Endothelial cell of umbilical vein (primary cell): ENCODE data around the gene CD37. TPM values are rescaled to one million over a fixed set of nuclear protein-coding genes. Genes with fewer than 3 reads are reported as not detected.

Experiments used
- Bru-seq: library from RNA; stranded (reverse); fragments of 400-500 nt; gene quantifications from one replicate; lab custom pipeline; 2021; lab: Mats Ljungman, UMichigan
- BruChase-seq, 2 experiments: library from RNA; stranded (reverse); fragments of 400-500 nt; gene quantifications; one replicate each; lab custom pipeline; 2021; lab: Mats Ljungman, UMichigan
- BruUV-seq: library from RNA; stranded (reverse); fragments of 400-500 nt; replicated peaks from 2 replicates; lab custom pipeline; 2021; lab: Mats Ljungman, UMichigan
- CTCF ChIA-PET: fragments of 300-600, 350-600 bp; sonication (Branson Sonifier 250); formaldehyde crosslinking; loops from one replicate; lab custom pipeline; 2021; ENCODE audit warnings: antibody characterized with exemption, inconsistent platforms; lab: Charles Lee
- POLR2A ChIA-PET: fragments of 300-600, 350-600 bp; sonication (Branson Sonifier 250); formaldehyde crosslinking; loops from one replicate; lab custom pipeline; 2021; ENCODE audit warnings: antibody characterized with exemption, inconsistent platforms; lab: Charles Lee
- DNase-seq: peaks from one replicate; pipeline ENCODE4 v3.0.0-alpha.2; 2011; ENCODE audit warnings: low read depth, low spot score
- FAIRE-seq: peaks from 2 replicates; lab custom pipeline; 2011; peaks lifted over from hg19 to GRCh38; lab: Jason Lieb, UNC
- H2AFZ ChIP-seq: 2 replicates; pipeline ENCODE4 v1.6.0; 2012; ENCODE audit warnings: low read depth, low read length, control low read depth, inconsistent platforms
- H3K27ac ChIP-seq: 2 replicates; pipeline ENCODE4 v1.5.1; 2011; ENCODE audit warnings: low read depth, mild to moderate bottlenecking, control low read depth, low read length, moderate library complexity; ENCODE audit not compliant: insufficient read depth
- H3K27me3 ChIP-seq, 2 experiments: 2 replicates each; pipeline versions ENCODE4 v1.6.0 to v1.6.1; 2011; ENCODE audit warnings: low read length in 2 of 2, mixed read lengths in 1 of 2; ENCODE audit not compliant: control insufficient read depth in 2 of 2, insufficient read depth in 2 of 2
- H3K36me3 ChIP-seq, 2 experiments: 2 replicates in 1 of 2; 3 replicates in 1 of 2; pipeline ENCODE4 v1.5.1; 2011; ENCODE audit warnings: low read length in 2 of 2, mild to moderate bottlenecking in 1 of 2, moderate library complexity in 1 of 2; ENCODE audit not compliant: control insufficient read depth in 2 of 2, insufficient read depth in 2 of 2; ENCODE audit errors: extremely low read depth in 1 of 2
- H3K4me1 ChIP-seq: 3 replicates; pipeline ENCODE4 v1.5.1; 2011; ENCODE audit warnings: mild to moderate bottlenecking, low read length; ENCODE audit not compliant: control insufficient read depth, insufficient read depth; ENCODE audit errors: extremely low read depth
- H3K4me2 ChIP-seq: 2 replicates; pipeline ENCODE4 v1.6.1; 2011; ENCODE audit warnings: low read length, control low read depth, mixed read lengths; ENCODE audit not compliant: insufficient read depth
- H3K4me3 ChIP-seq, 3 experiments: fragments of 200-600 bp in 1 of 3; sonication (generic), shearing (Covaris generic) in 1 of 3; replicated peaks in 1 of 3; 2 replicates each; pipeline ENCODE4 v1.5.1; 2011 to 2016; ENCODE audit warnings: control low read depth in 3 of 3, low read length in 3 of 3, mild to moderate bottlenecking in 2 of 3, inconsistent platforms in 1 of 3, low read depth in 1 of 3, moderate library complexity in 1 of 3; ENCODE audit not compliant: insufficient read depth in 1 of 3
- H3K79me2 ChIP-seq: 2 replicates; pipeline ENCODE4 v1.6.0; 2012; ENCODE audit warnings: low read length, inconsistent platforms; ENCODE audit not compliant: control insufficient read depth, insufficient read depth
- H3K9ac ChIP-seq: replicated peaks from 2 replicates; pipeline ENCODE3; 2011; ENCODE audit warnings: low read length, control low read depth; ENCODE audit not compliant: insufficient read depth; ENCODE audit errors: extremely low read depth
- H3K9me1 ChIP-seq: replicated peaks from 3 replicates; pipeline ENCODE4 v1.6.0; 2011; ENCODE audit warnings: mild to moderate bottlenecking, low read length; ENCODE audit not compliant: control insufficient read depth, insufficient read depth; ENCODE audit errors: extremely low read depth
- H3K9me3 ChIP-seq: replicated peaks from 2 replicates; pipeline ENCODE4 v1.5.1; 2012; ENCODE audit warnings: low read length, inconsistent platforms; ENCODE audit not compliant: control insufficient read depth, insufficient read depth
- H4K20me1 ChIP-seq: replicated peaks from 2 replicates; pipeline ENCODE3; 2011; ENCODE audit warnings: mild to moderate bottlenecking, low read length; ENCODE audit not compliant: control insufficient read depth, insufficient read depth; ENCODE audit errors: extremely low read depth
- EZH2 ChIP-seq: IDR thresholded peaks from 2 replicates; pipeline ENCODE4 v1.6.1; 2012; ENCODE audit warnings: borderline replicate concordance, low read depth, mild to moderate bottlenecking, moderate library complexity, low read length, inconsistent platforms; ENCODE audit not compliant: severe bottlenecking
- FOS ChIP-seq: IDR thresholded peaks from 2 replicates; pipeline ENCODE4 v1.6.1; 2011; ENCODE audit warnings: mild to moderate bottlenecking, low read length, moderate library complexity, borderline replicate concordance; ENCODE audit not compliant: insufficient read depth
- GATA2 ChIP-seq: IDR thresholded peaks from 2 replicates; pipeline ENCODE4 v1.7.0; 2011; ENCODE audit warnings: low read depth, mild to moderate bottlenecking, moderate library complexity, mixed read lengths, low read length; ENCODE audit not compliant: insufficient read length, insufficient read depth
- JUN ChIP-seq: IDR thresholded peaks from 2 replicates; pipeline ENCODE4 v1.6.1; 2011; ENCODE audit warnings: borderline replicate concordance, low read depth; ENCODE audit not compliant: insufficient read length, insufficient read depth
- MYC ChIP-seq: IDR thresholded peaks from one replicate; pipeline ENCODE4 v1.6.1; 2011; ENCODE audit warnings: mild to moderate bottlenecking, low read depth, low read length
- POLR2A ChIP-seq: IDR thresholded peaks from 2 replicates; pipeline ENCODE4 v1.6.1; 2012; ENCODE audit warnings: low read depth, mild to moderate bottlenecking, control low read depth, low read length
- POLR2AphosphoS5 ChIP-seq: IDR thresholded peaks from 2 replicates; pipeline ENCODE4 v1.6.1; 2012; ENCODE audit warnings: low read depth, mild to moderate bottlenecking, control low read depth, low read length, moderate library complexity; ENCODE audit not compliant: insufficient read depth
- dilution Hi-C: fragments of 300-500 bp; cut with MboI; formaldehyde crosslinking; loops from one replicate; pipeline ENCODE4 v1.15.0; 2019; ENCODE audit warnings: low sequenced_read_pairs; ENCODE audit not compliant: extremely low pct_ligation_motif_present
- intact Hi-C: fragments of 100-400 bp; cut with micrococcal nuclease; formaldehyde crosslinking; loops from one replicate; pipeline ENCODE4 v1.10.0; 2022
- long read RNA-seq: library from polyadenylated mRNA; stranded (forward); transcript quantifications from one replicate; pipeline ENCODE4 v2.0.0, GENCODE V29; 2021
- polyA minus RNA-seq, 3 experiments: library from RNA; depleted of rRNA, polyadenylated mRNA; stranded (reverse); fragments of >200 nt; gene quantifications; 1 replicate in 1 of 3; 2 replicates in 2 of 3; pipeline ENCODE4 v1.2.3, GENCODE V29; 2011
- polyA plus RNA-seq, 4 experiments: library from polyadenylated mRNA; depleted of rRNA in 3 of 4; stranded (reverse) in 3 of 4; unstranded in 1 of 4; fragments of >200 nt; gene quantifications; 2 replicates each; pipeline versions ENCODE4 v1.2.1 to v1.2.3, GENCODE V29; 2011 to 2012; ENCODE audit warnings: missing spikeins in 1 of 4
- total RNA-seq: library from RNA; stranded (reverse); gene quantifications from 2 replicates; pipeline ENCODE4 v1.2.3, GENCODE V29; 2021
- TF ChIP-seq, protein P1 (sequence below): IDR thresholded peaks from 2 replicates; pipeline ENCODE4 v1.6.1; 2011; ENCODE audit not compliant: insufficient read depth, insufficient read length
- TF ChIP-seq, protein P2 (sequence below), 2 donors: IDR thresholded peaks; 1 replicate in 1 of 2; 2 replicates in 1 of 2; pipeline ENCODE4 v1.5.1; 2011; ENCODE audit warnings: low read length in 2 of 2, mild to moderate bottlenecking in 2 of 2, moderate library complexity in 2 of 2, control low read depth in 1 of 2, inconsistent platforms in 1 of 2, low read depth in 1 of 2; ENCODE audit not compliant: insufficient read depth in 1 of 2; ENCODE audit errors: extremely low read depth in 1 of 2

The CD37 gene, protein sequence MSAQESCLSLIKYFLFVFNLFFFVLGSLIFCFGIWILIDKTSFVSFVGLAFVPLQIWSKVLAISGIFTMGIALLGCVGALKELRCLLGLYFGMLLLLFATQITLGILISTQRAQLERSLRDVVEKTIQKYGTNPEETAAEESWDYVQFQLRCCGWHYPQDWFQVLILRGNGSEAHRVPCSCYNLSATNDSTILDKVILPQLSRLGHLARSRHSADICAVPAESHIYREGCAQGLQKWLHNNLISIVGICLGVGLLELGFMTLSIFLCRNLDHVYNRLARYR
- total RNA-seq (not detected in 2 replicates), polyA plus RNA-seq (not detected in 2 replicates), polyA minus RNA-seq (0.17 TPM in 1 of 2 replicates, not detected in the other), Bru-seq, nascent RNA (not detected), BruChase-seq, experiment 1, labeled RNA remaining after a 6-hour chase (not detected), BruChase-seq, experiment 2, labeled RNA remaining after a 2-hour chase (percentile 8 among the genes with signal in this experiment)
- polyA plus RNA-seq (2011; cell fraction: cytosol; rRNA removed): not detected in 2 replicates
- polyA plus RNA-seq (2011; cell fraction: nucleus; rRNA removed): not detected in 2 replicates
- polyA plus RNA-seq (2012): 2.4 and 23.0 TPM in 2 replicates
- not detected for polyA minus RNA-seq (2011; cell fraction: cytosol; rRNA and poly(A)+ RNA removed)
- not detected in 2 replicates for polyA minus RNA-seq (2011; cell fraction: nucleus; rRNA and poly(A)+ RNA removed)
- long read RNA-seq, partial matches to known transcripts: 0 of 1 reads
- long read RNA-seq, other reads (novel, unspliced or antisense): 1 of 1 reads

DNA sequence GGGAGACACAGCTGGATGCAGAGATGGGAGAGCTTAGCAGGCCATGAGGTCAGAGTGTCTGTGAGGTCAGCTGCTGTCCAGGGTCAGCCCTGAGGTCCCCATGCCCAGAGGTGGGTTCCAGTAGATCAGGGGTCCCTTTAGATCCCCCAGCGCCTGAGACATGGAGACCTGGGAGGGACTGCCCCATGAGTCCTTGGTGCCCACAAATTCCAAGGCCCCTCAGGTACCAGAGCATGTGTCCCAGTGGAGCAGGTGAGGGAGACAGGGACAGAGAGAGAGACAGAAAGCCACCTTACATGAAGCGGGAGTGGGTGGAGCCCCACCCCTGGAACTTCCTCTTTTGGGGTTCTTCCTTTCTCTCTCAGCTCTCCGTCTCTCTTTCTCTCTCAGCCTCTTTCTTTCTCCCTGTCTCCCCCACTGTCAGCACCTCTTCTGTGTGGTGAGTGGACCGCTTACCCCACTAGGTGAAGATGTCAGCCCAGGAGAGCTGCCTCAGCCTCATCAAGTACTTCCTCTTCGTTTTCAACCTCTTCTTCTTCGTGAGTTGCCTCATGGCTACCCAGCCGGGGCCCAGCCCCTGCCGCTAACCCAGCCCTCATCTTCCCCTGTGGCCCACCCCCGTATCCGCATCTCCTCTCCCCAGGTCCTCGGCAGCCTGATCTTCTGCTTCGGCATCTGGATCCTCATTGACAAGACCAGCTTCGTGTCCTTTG, at the start of gene CD37:
Gene CD37, plus strand, starts transcription at position 336 of the 713 bp plus-strand sequence. Its CDS starts 135 bp downstream, at position 471.
- no peak within 1 kb of the TSS for H3K4me3 ChIP-seq
- H3K4me1 ChIP-seq: peaks cover 13% of the 10 kb centered on the region
- H3K27ac ChIP-seq: no peak within 1 kb of the TSS
- dilution Hi-C loops (no loop called here), intact Hi-C loops (no loop called here)
- no peaks in the 10 kb centered on the region for H3K9me3 ChIP-seq
- no peaks in the 10 kb centered on the region for H3K27me3 ChIP-seq
- BruUV-seq: no TSS peak
- H3K9me1 ChIP-seq: no peaks in the 10 kb centered on the region
- DNase-seq: no peak
- CTCF ChIA-PET: no interaction called here
- POLR2A ChIA-PET: no interaction called here
- no peak within 1 kb of the TSS for H3K4me2 ChIP-seq
- H3K79me2 ChIP-seq: no peaks in the 10 kb centered on the region
- TF ChIP-seq JUN (no peak), GATA2 (no peak), EZH2 (no peak), POLR2AphosphoS5 (no peak), MYC (no peak), POLR2A (no peak), FOS (no peak)
- TF ChIP-seq, protein P1, sequence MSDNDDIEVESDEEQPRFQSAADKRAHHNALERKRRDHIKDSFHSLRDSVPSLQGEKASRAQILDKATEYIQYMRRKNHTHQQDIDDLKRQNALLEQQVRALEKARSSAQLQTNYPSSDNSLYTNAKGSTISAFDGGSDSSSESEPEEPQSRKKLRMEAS: no peak
- TF ChIP-seq, protein P2, sequence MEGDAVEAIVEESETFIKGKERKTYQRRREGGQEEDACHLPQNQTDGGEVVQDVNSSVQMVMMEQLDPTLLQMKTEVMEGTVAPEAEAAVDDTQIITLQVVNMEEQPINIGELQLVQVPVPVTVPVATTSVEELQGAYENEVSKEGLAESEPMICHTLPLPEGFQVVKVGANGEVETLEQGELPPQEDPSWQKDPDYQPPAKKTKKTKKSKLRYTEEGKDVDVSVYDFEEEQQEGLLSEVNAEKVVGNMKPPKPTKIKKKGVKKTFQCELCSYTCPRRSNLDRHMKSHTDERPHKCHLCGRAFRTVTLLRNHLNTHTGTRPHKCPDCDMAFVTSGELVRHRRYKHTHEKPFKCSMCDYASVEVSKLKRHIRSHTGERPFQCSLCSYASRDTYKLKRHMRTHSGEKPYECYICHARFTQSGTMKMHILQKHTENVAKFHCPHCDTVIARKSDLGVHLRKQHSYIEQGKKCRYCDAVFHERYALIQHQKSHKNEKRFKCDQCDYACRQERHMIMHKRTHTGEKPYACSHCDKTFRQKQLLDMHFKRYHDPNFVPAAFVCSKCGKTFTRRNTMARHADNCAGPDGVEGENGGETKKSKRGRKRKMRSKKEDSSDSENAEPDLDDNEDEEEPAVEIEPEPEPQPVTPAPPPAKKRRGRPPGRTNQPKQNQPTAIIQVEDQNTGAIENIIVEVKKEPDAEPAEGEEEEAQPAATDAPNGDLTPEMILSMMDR (IDR thresholded peaks at IDR 0.05; ENCODE audit: extremely low read depth in 1 of 2, insufficient read depth in 1 of 2, low read depth in 1 of 2, low read length in 2 of 2): no peak
- H3K9ac ChIP-seq: no peak within 1 kb of the TSS
- no peaks in the 10 kb centered on the region for H3K36me3 ChIP-seq
- FAIRE-seq: no peak
- H2AFZ ChIP-seq: no peak within 1 kb of the TSS
- H4K20me1 ChIP-seq: no peaks in the 10 kb centered on the region
